GM21723 (cell line): ENCODE data around the gene SP110.

ENCODE experiments used
- ATAC-seq: cut with Tn5 transposase; IDR thresholded peaks from one replicate; pipeline ENCODE4 v1.9.1; 2021; ENCODE audit warnings: mild to moderate bottlenecking, moderate library complexity; ENCODE audit not compliant: unreplicated experiment

The SP110 gene

DNA sequence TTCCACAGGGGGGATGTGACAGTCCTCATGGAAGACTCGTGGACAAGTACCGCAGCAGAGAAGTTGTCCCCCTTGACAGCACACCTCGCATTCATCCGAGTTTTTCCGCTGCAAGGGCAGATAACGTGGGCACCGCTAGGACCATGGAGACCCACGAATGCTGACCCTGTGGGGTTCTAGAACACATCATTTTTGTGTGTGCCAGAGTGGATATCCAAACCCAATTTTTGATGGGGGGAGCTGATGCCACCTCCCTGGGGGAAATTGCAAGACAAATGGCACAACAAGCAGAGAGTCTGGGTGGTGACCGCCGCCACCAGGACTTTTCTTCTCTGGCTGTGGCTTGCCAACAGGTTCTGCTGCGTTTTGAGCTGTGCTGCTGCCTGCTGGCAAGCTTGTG lies 46.9 kb downstream of the SP110 start:
- no peak for ATAC-seq

GRCh38 chr2:230172156-230172555 lies 47.6 kb downstream of the SP110 start:
- ATAC-seq = no peak

GRCh38 chr2:230170532-230170931 lies 49.3 kb downstream of the SP110 start:
- ATAC-seq = no peak

DNA sequence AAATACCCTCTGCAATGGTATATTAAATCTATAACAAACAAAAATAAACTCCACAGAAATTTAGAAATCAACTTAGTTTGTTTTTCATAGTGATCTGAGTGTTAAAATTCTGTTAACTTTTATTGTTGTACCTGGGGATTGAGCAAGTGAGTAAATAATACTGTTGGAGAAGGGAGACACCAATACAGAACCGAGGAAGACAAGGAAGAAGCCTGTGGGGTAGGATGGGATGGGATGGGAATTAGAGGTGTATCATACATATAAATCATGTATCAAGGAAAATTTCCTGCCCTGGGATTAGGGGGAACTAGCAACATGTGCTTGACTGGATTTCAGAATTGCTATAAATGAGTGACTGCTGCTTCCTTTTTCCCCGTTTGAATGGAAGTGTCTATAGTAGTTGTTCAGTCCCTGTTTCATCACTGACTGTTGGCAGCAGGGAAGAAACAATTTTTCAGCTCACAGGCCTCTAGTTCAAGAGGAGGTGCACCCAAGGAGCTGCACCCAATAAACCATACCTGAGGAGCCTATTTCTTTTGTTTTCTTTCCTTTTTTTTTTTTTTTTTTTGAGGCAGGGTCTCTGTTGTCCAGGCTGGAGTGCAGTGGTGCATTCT lies 53.1 kb downstream of the SP110 start:
- ATAC-seq = no peak

DNA sequence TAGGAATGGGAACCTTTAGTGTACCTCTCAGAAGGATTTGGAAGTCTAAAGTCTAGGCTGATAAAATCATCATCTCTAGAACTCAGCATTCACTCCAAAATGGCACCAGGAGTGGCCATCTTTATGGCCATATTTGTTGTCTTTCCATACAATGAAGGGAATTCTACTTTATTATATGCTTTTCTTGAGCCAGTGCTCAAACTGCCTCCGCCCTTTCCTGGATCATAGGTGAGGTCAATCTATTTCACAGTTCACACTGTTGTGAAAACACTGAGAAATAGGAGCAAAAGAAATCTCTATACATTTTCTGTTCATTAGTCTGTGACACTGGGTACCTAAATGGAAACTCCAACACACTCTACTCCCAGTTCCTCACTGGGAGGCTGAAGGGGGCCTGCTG lies 55.6 kb downstream of the SP110 start:
- no peak for ATAC-seq

DNA sequence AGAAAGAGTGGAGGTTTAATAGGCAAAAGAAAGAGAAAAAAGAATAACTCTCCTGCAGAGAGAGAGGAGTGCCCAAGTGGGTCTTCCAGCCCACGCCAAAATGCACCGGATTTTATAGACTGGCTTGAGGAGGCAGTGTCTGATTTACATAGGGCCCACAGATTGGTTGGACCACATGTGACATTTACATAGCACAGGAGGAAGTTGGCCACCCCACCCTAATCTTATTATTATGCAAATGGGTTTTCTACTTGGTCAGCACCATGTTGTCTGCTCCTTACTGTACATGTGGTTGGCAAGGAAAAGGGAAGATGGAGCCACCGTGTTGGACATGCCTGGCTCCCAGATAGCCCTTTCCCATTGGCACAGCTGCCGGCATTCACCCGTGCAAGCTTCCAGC lies 56.8 kb downstream of the SP110 start:
- no peak for ATAC-seq

- ATAC-seq = no peak
Measured at GRCh38 chr2:230161184-230161583, 58.6 kb downstream of the SP110 start.

DNA sequence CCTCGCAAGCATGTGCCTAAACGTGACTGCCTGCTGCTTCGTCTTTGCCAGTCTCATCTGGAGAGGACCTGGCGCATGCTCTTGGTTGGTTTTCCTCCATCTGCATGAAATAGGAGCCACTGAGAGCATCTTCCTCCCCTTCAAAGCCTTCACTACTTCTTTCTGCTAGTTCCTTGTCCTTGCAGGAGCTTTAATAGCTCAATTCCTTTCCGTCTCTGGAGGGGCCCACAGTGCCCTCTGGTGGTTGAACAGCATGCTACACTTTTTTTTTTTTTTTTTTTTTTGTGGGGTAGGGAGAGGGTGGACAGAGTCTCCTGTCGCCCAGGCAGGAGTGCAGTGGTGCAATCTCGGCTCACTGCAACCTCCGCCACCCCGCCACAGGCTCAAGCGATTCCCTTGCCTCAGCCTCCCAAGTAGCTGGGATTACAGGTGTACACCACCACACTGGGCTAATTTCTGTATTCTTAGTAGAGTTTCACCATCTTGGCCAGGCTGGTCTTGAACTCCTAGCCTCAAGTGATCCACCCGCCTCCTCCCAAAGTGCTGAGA lies 59.6 kb downstream of the SP110 start:
- no peak for ATAC-seq

GRCh38 chr2:230158468-230158867 lies 61.3 kb downstream of the SP110 start:
- no peak for ATAC-seq

- no peak for ATAC-seq
Measured at GRCh38 chr2:230156782-230157699, 62.7 kb downstream of the SP110 start.

DNA sequence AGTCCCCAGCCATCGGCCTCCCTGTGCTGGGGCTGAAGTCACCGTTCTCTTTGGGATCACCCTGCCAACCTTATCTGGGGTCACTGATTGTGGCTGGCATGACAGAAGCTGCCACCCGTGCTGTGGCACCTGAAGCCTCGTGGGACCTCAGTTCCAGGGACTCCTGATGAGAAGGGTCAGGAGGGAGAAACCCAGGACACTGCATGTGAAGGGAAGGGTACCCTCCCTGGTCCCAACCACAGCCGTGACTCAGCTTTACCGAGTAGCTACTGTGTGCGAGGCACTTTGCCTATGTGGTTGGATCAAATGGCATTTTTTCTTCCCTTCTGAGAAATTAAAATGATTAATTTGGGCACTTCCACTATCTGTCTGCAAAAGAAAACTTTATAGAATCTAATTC lies 64.4 kb downstream of the SP110 start:
- no peak for ATAC-seq

- no peak for ATAC-seq
Measured at GRCh38 chr2:230153390-230153976, 66.3 kb downstream of the SP110 start.

GRCh38 chr2:230152334-230152733 lies 67.5 kb downstream of the SP110 start:
- no peak for ATAC-seq

GRCh38 chr2:230144355-230144754 lies 75.4 kb downstream of the SP110 start:
- ATAC-seq = no peak

GRCh38 chr2:230140667-230141066 lies 79.1 kb downstream of the SP110 start:
- ATAC-seq = no peak

- ATAC-seq = no peak
Measured at GRCh38 chr2:230137902-230138539, 81.8 kb downstream of the SP110 start.

DNA sequence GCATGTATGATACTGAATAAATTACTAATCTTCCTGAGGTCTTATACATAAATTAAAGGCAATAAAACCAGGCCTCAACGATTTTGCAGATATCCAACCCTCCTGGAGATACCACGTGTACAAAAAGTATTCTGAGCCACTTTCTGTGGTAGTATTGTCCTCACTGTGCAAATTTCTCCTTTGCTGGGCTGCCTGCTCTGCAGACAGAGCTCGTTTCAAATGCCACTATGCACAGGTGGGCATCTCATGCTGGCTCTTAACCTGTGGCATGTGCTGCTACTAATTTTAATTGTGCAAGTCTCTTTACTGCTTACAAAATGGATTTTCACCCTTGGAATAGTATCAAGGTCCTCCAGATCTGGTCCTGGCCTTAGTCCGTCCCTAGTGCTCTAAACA lies 84.7 kb downstream of the SP110 start:
- no peak for ATAC-seq

DNA sequence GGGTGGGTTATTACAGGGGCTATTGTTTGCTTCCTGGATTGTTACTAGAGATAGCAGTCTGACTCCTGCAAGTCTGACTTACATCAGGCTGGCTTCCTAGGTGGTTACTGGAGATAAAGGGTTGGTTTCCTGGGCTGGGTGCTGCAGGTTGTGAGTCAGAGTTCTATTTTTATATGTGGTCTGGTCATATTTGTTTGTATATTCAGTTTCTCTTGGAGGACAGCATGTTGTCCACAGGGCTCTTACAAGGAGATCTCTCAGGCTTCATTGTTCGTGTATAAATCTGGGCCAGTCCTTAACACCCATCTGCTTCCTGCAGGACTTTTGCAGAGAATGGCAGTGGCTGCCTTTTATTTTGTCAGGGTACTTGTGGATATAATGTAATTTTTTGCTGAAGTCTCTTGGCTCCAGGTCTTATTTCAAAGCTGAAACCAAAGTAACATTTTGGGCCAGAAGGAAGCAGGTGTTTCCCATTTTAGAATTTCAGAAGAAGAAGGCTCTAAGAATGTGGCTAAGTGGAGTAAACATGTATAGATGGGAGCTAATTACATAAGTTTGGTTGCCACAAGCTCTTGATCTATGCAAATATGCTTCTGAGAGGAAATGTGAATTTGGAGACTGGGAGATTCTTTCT lies 85.2 kb downstream of the SP110 start:
- ATAC-seq = peak; percentile 56

DNA sequence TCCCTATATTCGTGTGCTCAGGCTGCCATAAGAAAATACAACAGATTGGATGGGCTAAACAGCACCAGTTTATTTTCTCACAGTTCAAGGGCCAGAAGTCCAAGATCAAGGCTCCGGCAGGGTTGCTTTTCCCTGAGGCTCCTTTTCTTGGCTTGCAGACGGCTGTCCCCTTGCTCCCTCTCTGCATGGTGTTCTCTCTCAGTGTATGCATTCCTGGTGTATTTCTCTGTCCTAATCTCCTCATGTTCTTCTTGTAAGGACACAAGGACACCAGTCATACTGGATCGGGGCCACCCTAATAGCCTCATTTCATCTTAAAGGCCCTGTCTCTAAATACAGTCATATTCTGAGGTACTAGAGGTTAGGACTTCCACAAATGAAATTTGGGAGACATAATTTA lies 88.4 kb downstream of the SP110 start:
- ATAC-seq = no peak

GRCh38 chr2:230130668-230131364 lies 89.0 kb downstream of the SP110 start:
- ATAC-seq = no peak
